Measurements from ENCODE around the gene GPC5.

The GPC5 gene

DNA sequence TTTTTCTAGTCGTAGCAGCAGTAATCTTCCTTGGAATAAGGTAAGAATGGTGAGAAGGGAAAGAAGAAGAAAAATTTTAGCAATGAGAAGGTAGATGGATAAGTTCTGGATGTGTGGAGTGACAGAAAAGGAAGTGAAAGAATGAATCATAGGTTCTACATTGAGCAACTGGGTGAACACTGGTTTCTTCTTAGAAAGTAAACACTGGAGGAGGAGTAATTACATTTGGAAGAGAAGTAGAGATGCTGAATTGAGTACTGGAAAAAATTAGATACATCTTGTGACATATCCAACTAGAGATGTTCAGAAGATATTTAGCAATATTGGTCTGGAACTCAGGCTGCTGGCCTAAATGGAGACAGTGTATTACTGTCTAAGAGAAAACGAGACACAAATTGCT, 148.5 kb downstream of the GPC5 start:
- DNase-seq = no peak

GRCh38 chr13:91553584-91553983, 155.2 kb downstream of the GPC5 start:
- DNase-seq = no peak

- no peak for DNase-seq
Observed at GRCh38 chr13:91554101-91554500, 155.7 kb downstream of the GPC5 start.

DNA sequence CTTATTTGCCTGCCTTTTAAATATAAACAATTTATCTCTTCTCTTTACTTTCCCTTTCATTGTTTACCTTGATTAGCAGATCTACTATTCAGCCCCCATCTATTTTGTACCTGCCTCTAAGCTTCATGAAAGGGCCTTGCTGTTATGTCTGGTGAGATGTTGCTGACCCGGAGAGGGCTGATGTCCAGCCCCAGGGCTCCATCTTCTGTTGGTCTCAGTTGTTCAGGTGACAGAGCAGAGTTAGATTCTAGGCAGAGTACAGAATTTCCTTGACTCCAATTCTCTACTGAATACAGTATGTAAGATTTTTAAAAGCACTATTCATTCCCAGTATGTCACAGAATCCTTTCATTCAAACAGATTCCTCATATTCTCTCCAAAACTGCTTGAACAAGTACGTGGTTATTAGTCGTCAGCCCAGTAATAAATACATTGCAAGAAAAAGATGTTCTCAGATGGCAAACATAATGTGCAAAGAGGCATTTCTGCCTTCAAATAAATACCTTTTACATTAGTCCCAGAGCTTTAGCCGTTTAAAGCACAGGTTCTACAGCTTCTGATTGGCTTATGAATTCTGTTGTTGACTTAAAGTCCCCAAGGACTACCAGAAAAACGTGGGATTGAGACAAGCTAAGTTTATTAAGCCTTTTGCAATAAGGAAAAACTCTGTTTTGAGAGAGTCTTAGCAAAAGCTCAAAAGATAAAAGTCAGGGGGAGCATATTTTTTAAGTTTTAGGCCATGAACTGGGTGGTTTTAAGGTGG, 159.1 kb downstream of the GPC5 start:
- DNase-seq = no peak

DNA sequence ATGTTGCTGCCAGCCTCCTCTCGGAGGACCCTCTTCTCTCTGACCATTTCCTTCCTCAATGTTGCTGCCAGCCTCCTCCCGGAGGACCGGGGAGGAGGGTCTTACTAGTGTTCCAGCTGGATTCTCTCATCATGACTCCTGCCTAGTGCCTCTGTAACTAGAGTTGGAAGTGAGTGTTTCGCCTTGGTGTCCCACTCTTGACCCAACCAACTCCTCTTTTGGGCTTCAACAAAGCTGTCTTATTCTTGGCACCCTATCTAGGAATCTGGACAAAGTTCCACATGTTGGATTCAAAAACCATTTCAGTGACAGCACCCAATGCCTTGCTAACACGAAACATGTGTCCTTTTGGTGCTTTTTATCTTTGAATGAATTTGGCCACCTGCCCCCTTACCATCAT, 165.4 kb downstream of the GPC5 start:
- DNase-seq = no peak

DNA sequence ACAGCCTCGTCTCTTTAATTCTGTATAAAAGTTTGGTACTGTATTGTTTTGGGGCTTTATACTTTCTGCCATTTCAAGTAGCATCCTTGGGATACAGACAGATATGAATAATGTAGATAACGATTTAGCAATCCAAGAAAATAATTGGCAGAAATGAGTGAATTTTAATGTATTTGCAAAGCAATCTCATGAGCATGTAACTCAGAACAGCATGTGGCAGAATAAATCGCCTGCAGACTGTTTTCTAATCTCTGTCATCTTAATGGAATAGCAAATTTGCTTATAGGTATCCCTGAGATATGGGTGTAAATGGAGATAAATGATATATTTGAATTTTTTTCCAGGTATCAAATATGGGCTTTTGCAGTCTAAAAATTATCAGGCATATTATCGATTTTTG, 166.0 kb downstream of the GPC5 start:
- no peak for DNase-seq

GRCh38 chr13:91565296-91565695, 166.9 kb downstream of the GPC5 start:
- DNase-seq = no peak

- DNase-seq = no peak
Observed at GRCh38 chr13:91567485-91568207, 169.2 kb downstream of the GPC5 start.

DNA sequence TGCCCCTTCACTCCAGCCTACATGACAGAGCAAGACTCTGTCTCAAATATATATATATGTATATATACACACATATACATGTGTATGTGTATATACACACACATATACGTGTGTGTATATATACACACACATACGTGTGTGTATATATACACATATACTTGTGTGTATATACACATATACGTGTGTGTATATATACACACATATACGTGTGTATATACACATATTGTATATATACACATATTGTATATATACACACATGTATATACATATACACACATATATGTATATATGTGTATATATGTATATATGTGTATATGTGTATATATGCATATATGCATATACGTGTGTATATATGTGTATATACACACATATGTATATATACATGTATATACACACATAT, 173.3 kb downstream of the GPC5 start:
- no peak for DNase-seq

- no peak for DNase-seq
Observed at GRCh38 chr13:91572439-91572838, 174.0 kb downstream of the GPC5 start.

- no peak for DNase-seq
Observed at GRCh38 chr13:91572944-91573598, 174.7 kb downstream of the GPC5 start.

GRCh38 chr13:91574766-91575165, 176.3 kb downstream of the GPC5 start:
- DNase-seq = no peak

- no peak for DNase-seq
Observed at GRCh38 chr13:91576590-91576989, 178.2 kb downstream of the GPC5 start.

- no peak for DNase-seq
Observed at GRCh38 chr13:91579320-91579719, 180.9 kb downstream of the GPC5 start.

GRCh38 chr13:91580749-91581148, 182.3 kb downstream of the GPC5 start:
- no peak for DNase-seq

- no peak for DNase-seq
Observed at GRCh38 chr13:91586609-91587008, 188.2 kb downstream of the GPC5 start.

- DNase-seq = no peak
Observed at GRCh38 chr13:91588541-91588940, 190.1 kb downstream of the GPC5 start.

DNA sequence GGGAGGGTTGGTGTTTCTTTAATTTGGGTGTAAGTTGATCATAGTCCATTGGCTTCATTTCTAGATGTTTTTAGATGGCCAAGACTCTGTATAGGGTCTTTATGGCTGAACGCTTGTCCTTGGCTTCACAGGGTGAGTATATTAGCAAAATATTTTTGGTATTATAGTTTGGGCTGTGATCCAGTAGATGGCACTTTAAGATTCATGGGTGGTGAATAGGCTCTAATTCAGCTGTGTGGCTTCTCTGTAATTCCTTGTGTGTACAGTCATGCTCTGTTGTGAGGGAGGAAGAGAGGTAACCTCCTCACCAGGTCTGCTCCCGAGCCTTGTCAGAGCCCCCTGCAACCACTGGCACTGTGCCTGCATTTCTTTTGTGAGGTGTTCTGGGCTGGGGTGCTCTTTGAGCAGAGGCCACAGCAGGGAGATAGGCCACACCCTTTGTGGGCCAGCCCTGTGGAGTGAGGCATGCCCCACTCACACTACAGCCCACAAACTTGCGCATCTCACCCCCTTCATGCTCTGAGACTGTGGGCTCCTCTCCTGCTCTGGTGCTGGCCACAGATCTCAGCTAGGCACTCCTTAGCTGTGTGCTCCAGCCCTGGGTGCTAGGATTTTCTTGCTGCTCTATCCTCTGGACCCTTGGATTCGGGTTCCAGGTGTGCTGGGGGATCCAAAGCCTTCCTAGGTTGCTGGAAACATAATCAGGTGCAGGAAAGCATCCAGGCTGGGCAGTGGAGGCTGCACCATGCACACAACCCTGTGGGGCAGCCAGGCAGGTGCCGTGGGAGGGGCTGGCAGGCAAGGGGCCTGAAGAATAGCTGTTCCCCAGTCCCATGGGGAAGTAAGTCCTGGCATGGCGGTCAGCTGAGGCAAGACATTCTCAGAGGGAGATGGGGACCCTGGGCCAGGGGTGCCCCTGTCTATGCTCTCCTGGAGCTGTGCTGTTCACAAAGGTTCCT, 193.9 kb downstream of the GPC5 start:
- DNase-seq = no peak

DNA sequence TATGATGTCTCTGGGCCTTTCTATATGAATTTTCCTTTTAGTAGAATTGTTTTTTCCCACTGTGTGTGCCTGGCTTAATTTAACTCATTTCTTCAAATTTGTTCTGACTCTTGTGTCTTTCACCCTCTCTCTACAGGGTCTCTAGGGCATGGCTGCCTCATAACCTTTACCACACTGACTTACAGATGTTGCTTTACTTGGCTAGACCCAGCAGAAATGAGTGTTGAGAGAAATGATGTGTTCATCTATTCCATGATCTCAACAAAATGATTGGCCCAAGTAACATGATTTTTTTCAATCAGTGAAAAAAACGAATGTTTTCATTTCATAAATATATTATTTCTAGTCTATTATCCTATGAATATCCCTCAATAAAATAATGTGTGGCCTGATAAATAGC, 195.0 kb downstream of the GPC5 start:
- no peak for DNase-seq

GRCh38 chr13:91594061-91594460, 195.6 kb downstream of the GPC5 start:
- DNase-seq = no peak

GRCh38 chr13:91595677-91596076, 197.3 kb downstream of the GPC5 start:
- DNase-seq = no peak

- DNase-seq = no peak
Observed at GRCh38 chr13:91596842-91597241, 198.4 kb downstream of the GPC5 start.

- no peak for DNase-seq
Observed at GRCh38 chr13:91598655-91599054, 200.2 kb downstream of the GPC5 start.
